Vagina (tissue), 2 donors: ENCODE measurements around the gene B9D2.

Source experiments
- POLR2A ChIP-seq, 2 donors: fragments of 450-650 bp; IDR thresholded peaks; one replicate each; pipeline ENCODE4 v1.6.1; 2017; ENCODE audit warnings: antibody characterized with exemption in 2 of 2, mild to moderate bottlenecking in 2 of 2, moderate library complexity in 2 of 2
- POLR2AphosphoS5 ChIP-seq, 2 donors: sonication (generic); formaldehyde crosslinking; IDR thresholded peaks; one replicate each; pipeline ENCODE4 v1.9.0; 2017; ENCODE audit warnings: antibody characterized with exemption in 2 of 2, mild to moderate bottlenecking in 2 of 2, low read depth in 1 of 2; ENCODE audit not compliant: insufficient read depth in 1 of 2
- TF ChIP-seq, protein P1 (sequence below), 3 experiments: fragments of 450-650 bp in 2 of 3; fragments of 200-600 bp in 1 of 3; sonication (generic) in 1 of 3; IDR thresholded peaks; one replicate each; pipeline ENCODE4 v1.5.1; 2017 to 2019; ENCODE audit warnings: antibody characterized with exemption in 3 of 3, mild to moderate bottlenecking in 2 of 3, moderate library complexity in 2 of 3

DNA sequence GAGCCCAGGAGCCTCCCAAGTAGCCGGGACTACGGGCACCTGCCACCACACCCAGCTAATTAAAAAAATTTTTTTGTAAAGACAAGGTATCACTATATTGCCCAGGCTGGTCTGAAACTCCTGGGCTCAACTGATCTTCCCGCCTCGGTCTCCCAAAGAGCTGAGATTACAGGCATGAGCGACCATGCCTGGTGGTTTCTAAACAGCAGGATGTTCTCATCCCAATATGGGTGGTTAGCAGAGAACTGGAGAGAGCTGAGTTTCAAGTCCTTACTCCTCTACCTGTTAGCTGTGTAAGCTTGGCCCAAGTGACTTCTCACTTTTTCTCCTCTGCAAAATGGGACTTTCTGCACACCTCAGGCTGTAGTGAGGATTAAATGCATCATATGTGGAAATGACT lies 20.4 kb upstream of the B9D2 start:
- no peak for TF ChIP-seq POLR2A (IDR thresholded peaks at IDR 0.05)
- TF ChIP-seq, protein P1, sequence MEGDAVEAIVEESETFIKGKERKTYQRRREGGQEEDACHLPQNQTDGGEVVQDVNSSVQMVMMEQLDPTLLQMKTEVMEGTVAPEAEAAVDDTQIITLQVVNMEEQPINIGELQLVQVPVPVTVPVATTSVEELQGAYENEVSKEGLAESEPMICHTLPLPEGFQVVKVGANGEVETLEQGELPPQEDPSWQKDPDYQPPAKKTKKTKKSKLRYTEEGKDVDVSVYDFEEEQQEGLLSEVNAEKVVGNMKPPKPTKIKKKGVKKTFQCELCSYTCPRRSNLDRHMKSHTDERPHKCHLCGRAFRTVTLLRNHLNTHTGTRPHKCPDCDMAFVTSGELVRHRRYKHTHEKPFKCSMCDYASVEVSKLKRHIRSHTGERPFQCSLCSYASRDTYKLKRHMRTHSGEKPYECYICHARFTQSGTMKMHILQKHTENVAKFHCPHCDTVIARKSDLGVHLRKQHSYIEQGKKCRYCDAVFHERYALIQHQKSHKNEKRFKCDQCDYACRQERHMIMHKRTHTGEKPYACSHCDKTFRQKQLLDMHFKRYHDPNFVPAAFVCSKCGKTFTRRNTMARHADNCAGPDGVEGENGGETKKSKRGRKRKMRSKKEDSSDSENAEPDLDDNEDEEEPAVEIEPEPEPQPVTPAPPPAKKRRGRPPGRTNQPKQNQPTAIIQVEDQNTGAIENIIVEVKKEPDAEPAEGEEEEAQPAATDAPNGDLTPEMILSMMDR (IDR thresholded peaks at IDR 0.05) = no peak
- no peak for TF ChIP-seq POLR2AphosphoS5 (IDR thresholded peaks at IDR 0.05; ENCODE audit: insufficient read depth in 1 of 2, low read depth in 1 of 2)
